ENCODE data around the gene PCDHGB3. TPM values are rescaled to one million over a fixed set of nuclear protein-coding genes. Genes with fewer than 3 reads are reported as not detected.
"Not testable (repeated sequence)": the region's sequence is repeated elsewhere in the genome, so short reads cannot be mapped to it uniquely, and the experiment has no call there.

The PCDHGB3 gene
- total RNA-seq, 1 donor from 2014 or later: 0.39 TPM

DNA sequence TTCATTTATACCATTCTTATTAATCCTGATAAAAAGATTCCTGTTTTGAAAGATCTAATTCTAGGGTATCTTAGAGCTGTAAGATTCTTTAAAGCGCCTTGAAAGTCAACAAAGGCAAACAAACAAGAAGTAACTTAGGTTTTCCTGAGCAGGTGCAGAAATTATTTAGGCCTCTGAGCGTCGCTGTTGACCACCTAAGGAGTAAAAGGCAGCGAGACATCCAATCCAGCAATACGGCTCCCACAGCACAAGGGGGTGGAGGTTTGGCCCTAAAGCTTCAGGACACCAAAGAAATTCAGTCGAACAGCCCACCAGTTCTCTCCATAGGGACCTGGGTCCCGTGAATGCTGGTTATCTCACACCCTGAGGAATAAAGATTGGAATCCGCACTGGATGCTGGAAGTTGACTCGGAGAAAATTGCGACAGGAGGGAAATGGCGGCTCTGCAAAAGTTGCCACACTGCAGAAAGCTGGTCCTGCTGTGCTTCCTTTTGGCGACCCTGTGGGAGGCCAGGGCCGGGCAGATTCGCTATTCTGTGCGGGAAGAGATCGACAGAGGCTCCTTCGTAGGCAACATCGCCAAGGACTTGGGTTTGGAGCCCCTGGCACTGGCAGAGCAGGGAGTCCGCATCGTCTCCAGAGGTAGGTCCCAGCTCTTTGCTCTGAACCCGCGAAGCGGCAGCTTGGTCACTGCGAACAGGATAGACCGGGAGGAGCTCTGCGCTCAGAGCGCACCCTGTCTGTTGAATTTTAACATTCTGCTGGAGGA is 31.3 kb upstream of the PCDHGB3 start, which contains the start of gene PCDHGA2:
TSS of gene PCDHGA2 (plus strand) at position 223 of the 769 bp plus-strand sequence.
- DNase-seq (ENCODE audit: extremely low spot score, unreplicated experiment): no peak
- Mint-ChIP-seq H3K9me3 (peaks cover 11% of the 10 kb centered on the region), H3K4me1 (ENCODE audit: unreplicated experiment) (no peaks in the 10 kb centered on the region), H3K36me3 (no peaks in the 10 kb centered on the region), H3K4me3 (no peak within 1 kb of the TSS), H3K27me3 (no peaks in the 10 kb centered on the region), H3K27ac (no peak within 1 kb of the TSS)
- TF ChIP-seq CTCF (conservative IDR thresholded peaks at IDR 0.05): peak; percentile 46

- peaks cover 16% of the 10 kb centered on the region for H3K9me3 Mint-ChIP-seq
- not testable (repeated sequence) for H3K36me3 Mint-ChIP-seq; H3K4me3 Mint-ChIP-seq; H3K4me1 Mint-ChIP-seq (ENCODE audit: unreplicated experiment); H3K27me3 Mint-ChIP-seq; H3K27ac Mint-ChIP-seq; DNase-seq (ENCODE audit: extremely low spot score, unreplicated experiment)
Measured at GRCh38 chr5:141340781-141341354, 29.2 kb upstream of the PCDHGB3 start.

DNA sequence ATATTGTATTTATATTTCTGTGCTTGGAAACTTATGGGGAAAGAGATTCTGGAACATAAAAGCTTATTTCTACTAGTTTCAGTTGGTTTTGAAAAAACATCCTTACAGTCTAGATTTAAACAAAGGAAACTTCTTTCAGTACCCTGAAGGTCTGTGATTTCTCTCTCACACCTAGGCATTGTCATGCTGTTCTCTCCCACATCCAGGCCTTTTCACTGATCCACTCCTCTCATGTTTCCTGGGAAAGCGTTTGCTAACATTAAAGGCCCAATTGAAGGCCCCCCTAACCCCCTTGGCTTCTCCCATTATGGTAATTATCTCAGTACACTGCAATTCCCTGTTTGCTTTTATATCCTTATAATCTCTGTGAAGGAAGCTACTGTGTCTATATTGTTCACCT is 27.3 kb upstream of the PCDHGB3 start:
- no peaks in the 10 kb centered on the region for H3K27me3 Mint-ChIP-seq
- no peak for TF ChIP-seq CTCF (conservative IDR thresholded peaks at IDR 0.05)
- no peak overlapping the region for H3K27ac Mint-ChIP-seq
- peaks cover 21% of the 10 kb centered on the region for H3K9me3 Mint-ChIP-seq
- H3K36me3 Mint-ChIP-seq: no peaks in the 10 kb centered on the region
- no peak for DNase-seq (ENCODE audit: extremely low spot score, unreplicated experiment)
- no peaks in the 10 kb centered on the region for H3K4me1 Mint-ChIP-seq (ENCODE audit: unreplicated experiment)
- H3K4me3 Mint-ChIP-seq: no peak overlapping the region

GRCh38 chr5:141343242-141343952 is 26.6 kb upstream of the PCDHGB3 start, which contains the start of gene PCDHGA3:
TSS of gene PCDHGA3 (plus strand) at chr5:141343829. CDS start at chr5:141344034, 205 bp downstream.
- Mint-ChIP-seq H3K4me1 (ENCODE audit: unreplicated experiment) (no peaks in the 10 kb centered on the region), H3K9me3 (peaks cover 16% of the 10 kb centered on the region), H3K27me3 (no peaks in the 10 kb centered on the region), H3K27ac (no peak within 1 kb of the TSS), H3K4me3 (peak within 1 kb of the TSS; percentile 84), H3K36me3 (no peaks in the 10 kb centered on the region)
- TF ChIP-seq CTCF (conservative IDR thresholded peaks at IDR 0.05): peak; percentile 39
- DNase-seq (ENCODE audit: extremely low spot score, unreplicated experiment): no peak

- Mint-ChIP-seq H3K9me3 (peaks cover 14% of the 10 kb centered on the region), H3K4me1 (ENCODE audit: unreplicated experiment) (no peaks in the 10 kb centered on the region), H3K4me3 (peak overlapping the region; percentile 84), H3K27ac (no peak overlapping the region), H3K36me3 (no peaks in the 10 kb centered on the region), H3K27me3 (no peaks in the 10 kb centered on the region)
- peak; percentile 4 for TF ChIP-seq CTCF (conservative IDR thresholded peaks at IDR 0.05)
- no peak for DNase-seq (ENCODE audit: extremely low spot score, unreplicated experiment)
Measured at GRCh38 chr5:141343953-141344463, 26.0 kb upstream of the PCDHGB3 start.

All from type B pancreatic cell (in vitro differentiated cells).